Transverse colon (tissue), 4 donors: ENCODE results near the gene ARRB1.
"Not testable (repeated sequence)": the region's sequence is repeated elsewhere in the genome, so short reads cannot be mapped to it uniquely, and the experiment has no call there.

Source experiments
- EP300 ChIP-seq: sonication (generic); formaldehyde crosslinking; IDR thresholded peaks from one replicate; pipeline ENCODE4 v1.6.1; 2017; ENCODE audit warnings: antibody characterized with exemption, low read depth
- POLR2A ChIP-seq: fragments of 450-650 bp; IDR thresholded peaks from one replicate; pipeline ENCODE4 v1.6.1; 2016; ENCODE audit warnings: antibody characterized with exemption, mild to moderate bottlenecking, moderate library complexity
- POLR2AphosphoS5 ChIP-seq, 3 donors: sonication (generic); formaldehyde crosslinking; IDR thresholded peaks; one replicate each; pipeline ENCODE4 v1.6.1; 2016; ENCODE audit warnings: antibody characterized with exemption in 3 of 3
- TF ChIP-seq, protein P1 (sequence below), 5 experiments: fragments of 200-600 bp in 3 of 5; fragments of 450-650 bp in 2 of 5; sonication (generic) in 3 of 5; IDR thresholded peaks; 1 replicate in 2 of 5; 2 replicates in 3 of 5; pipeline ENCODE4 v1.5.1; 2016 to 2017; ENCODE audit warnings: antibody characterized with exemption in 5 of 5, inconsistent platforms in 3 of 5, mild to moderate bottlenecking in 2 of 5, moderate library complexity in 1 of 5

DNA sequence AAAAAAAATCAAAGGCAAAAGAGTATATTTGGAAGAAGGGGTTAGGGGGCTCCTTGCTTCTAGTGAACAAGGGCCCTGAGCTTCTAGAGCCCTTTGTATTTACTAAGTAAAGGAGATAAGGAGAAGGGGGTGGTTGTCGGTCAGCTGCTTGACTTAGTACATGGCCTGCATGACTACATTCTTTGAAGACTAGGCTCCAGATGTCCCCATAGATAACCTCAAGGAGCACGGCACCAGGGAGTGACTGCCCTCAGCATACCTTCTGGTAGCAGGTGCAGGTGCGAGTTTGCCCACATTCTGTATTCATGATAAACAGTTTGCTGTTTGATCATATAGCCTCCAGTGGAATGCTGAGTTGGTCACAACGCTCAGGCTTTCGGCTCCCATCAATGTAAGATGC lies 15.4 kb upstream of the ARRB1 start:
- TF ChIP-seq, protein P1, sequence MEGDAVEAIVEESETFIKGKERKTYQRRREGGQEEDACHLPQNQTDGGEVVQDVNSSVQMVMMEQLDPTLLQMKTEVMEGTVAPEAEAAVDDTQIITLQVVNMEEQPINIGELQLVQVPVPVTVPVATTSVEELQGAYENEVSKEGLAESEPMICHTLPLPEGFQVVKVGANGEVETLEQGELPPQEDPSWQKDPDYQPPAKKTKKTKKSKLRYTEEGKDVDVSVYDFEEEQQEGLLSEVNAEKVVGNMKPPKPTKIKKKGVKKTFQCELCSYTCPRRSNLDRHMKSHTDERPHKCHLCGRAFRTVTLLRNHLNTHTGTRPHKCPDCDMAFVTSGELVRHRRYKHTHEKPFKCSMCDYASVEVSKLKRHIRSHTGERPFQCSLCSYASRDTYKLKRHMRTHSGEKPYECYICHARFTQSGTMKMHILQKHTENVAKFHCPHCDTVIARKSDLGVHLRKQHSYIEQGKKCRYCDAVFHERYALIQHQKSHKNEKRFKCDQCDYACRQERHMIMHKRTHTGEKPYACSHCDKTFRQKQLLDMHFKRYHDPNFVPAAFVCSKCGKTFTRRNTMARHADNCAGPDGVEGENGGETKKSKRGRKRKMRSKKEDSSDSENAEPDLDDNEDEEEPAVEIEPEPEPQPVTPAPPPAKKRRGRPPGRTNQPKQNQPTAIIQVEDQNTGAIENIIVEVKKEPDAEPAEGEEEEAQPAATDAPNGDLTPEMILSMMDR (IDR thresholded peaks at IDR 0.05) = not testable (repeated sequence)
- TF ChIP-seq POLR2A; EP300; POLR2AphosphoS5 (IDR thresholded peaks at IDR 0.05): not testable (repeated sequence)
